GM18526 (cell line): ENCODE data around the gene MZF1.

Experiments used
- POLR2A ChIP-seq: IDR thresholded peaks from 3 replicates; pipeline ENCODE4 v1.6.1; 2011; ENCODE audit not compliant: insufficient read length; ENCODE audit errors: extremely low read depth

Gene MZF1

GRCh38 chr19:58538257-58539168 is 34.6 kb downstream of the MZF1 start:
- TF ChIP-seq POLR2A: no peak

GRCh38 chr19:58536852-58537798 is 36.0 kb downstream of the MZF1 start:
- no peak for TF ChIP-seq POLR2A

GRCh38 chr19:58535857-58536256 is 37.3 kb downstream of the MZF1 start:
- TF ChIP-seq POLR2A: no peak

GRCh38 chr19:58531034-58531840 is 41.9 kb downstream of the MZF1 start:
- no peak for TF ChIP-seq POLR2A

- no peak for TF ChIP-seq POLR2A
Measured at GRCh38 chr19:58529405-58529804, 43.7 kb downstream of the MZF1 start.

- no peak for TF ChIP-seq POLR2A
Measured at GRCh38 chr19:58522709-58523108, 50.4 kb downstream of the MZF1 start.

- TF ChIP-seq POLR2A: no peak
Measured at GRCh38 chr19:58521651-58522050, 51.5 kb downstream of the MZF1 start.

- no peak for TF ChIP-seq POLR2A
Measured at GRCh38 chr19:58520257-58520599, 52.9 kb downstream of the MZF1 start.

GRCh38 chr19:58519355-58520256 is 53.5 kb downstream of the MZF1 start, which contains the start of gene ZBTB45:
ZBTB45 (minus strand) TSS chr19:58519810; CDS start chr19:58517673, 2,137 bp downstream.
- TF ChIP-seq POLR2A: peak; percentile 82

- TF ChIP-seq POLR2A: no peak
Measured at GRCh38 chr19:58519087-58519354, 54.1 kb downstream of the MZF1 start.

GRCh38 chr19:58518256-58519086 is 54.7 kb downstream of the MZF1 start:
- no peak for TF ChIP-seq POLR2A

GRCh38 chr19:58516964-58517833 is 55.9 kb downstream of the MZF1 start:
- TF ChIP-seq POLR2A: no peak
